ENCODE results near the gene PUS3. TPM values are rescaled to one million over a fixed set of nuclear protein-coding genes. Genes with fewer than 3 reads are reported as not detected.
"Not testable (repeated sequence)": the region's sequence is repeated elsewhere in the genome, so short reads cannot be mapped to it uniquely, and the experiment has no call there.

Gene PUS3
- polyA plus RNA-seq, 3 donors, result 8.6 to 12.2 (median 8.9) TPM

DNA sequence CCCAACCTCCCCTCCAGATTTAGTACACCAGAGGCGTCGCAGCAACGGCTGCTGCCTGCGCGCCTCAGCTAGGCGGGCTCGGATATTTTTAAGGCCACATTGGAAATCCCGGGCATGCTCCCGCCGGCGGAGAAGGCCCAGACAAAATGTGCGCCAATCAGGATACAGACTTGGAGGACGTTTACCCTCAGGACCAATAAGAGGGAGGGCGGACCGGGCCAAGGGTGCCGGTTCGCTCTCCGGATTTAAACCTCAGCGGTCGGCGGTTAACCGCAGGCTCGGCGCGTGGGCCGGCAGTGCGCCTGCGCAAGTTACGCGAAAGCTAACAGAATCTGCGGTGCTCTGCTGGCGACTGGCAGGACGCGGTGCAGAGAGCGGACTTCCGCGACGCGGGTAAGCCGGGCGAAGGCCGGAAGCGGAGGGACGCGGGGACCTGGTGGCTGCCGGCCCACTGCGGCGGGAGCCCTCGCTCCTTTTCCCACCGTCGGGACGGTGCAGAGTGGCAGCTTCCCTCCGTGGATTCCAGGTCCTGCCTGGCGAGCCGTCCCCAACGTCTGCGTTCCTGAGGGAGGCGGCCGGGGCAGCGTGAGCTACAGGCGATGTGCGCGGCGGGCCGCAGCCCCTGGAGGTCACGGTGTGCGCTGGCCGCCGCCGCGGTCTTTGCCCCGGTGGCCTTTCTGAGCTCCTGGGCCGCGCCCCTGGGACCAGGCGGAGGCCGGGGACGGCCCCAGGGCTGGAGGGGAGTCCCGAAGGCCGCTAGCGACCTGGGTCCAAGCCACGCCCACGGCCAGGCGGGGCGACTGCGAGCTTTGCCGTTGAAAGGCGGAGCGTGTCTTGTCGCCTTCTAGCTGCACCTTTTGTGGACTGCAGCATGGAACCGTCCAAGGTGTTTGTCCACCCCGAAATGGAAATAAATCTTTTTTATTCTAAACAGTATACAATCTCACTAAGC lies 15.4 kb downstream of the PUS3 start, which contains the start of gene HYLS1:
Gene HYLS1 (plus strand): TSS at position 296 of the 952 bp plus-strand sequence. CDS start 11,701 bp downstream, outside the sequence.
- no peak within 1 kb of the TSS for H3K27ac ChIP-seq (ENCODE audit: low read depth, low read length)
- 0 to 1% (median 0%) methylated on average over 90 to 91 of the region's 91 CpGs for WGBS, 3 donors

DNA sequence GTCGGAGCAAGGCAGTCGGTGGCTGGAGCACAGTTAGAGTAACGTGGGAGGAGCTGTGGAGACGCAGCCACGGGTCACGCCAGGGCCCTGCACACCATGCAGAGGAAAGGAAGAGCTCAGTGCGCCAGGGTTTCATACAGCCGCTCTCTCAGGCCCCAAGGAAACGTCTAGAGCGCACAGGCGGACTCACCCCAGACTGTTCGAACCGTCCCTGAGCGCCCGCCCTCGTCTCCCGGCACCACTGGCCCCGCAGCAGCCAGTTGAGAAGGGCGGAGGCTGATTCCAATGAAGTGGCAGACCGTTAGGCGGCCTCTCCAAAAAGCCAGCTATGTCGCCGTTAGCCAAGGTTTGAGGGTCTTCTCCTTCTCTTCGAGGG lies 16.0 kb downstream of the PUS3 start:
- 3 to 21% (median 11%) methylated on average over 23 to 24 of the region's 24 CpGs for whole genome bisulfite sequencing, 3 donors
- H3K27ac ChIP-seq (ENCODE audit: low read depth, low read length), result no peak overlapping the region

DNA sequence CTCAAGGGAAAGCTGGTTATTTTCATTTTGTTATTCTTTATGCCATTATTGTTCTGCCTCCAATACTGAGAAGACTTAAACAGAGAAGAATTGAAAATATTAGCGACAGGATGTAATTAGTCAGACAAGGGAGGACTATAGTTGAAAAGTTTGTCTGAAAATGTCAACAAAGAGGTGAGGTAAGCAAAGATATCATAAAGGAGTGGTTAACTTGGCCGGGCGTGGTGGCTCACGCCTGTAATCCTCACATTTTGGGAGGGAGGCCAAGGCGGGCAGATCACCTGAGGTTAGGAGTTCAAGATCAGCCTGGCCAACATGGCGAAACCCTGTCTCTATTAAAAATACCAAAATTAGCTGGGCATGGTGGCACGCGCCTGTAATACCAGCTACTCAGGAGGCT lies 19.6 kb downstream of the PUS3 start:
- 75 to 90% (median 88%) methylated on average over 8 of the region's 8 CpGs for WGBS, 3 donors
- no peak overlapping the region for H3K27ac ChIP-seq (ENCODE audit: low read depth, low read length)

DNA sequence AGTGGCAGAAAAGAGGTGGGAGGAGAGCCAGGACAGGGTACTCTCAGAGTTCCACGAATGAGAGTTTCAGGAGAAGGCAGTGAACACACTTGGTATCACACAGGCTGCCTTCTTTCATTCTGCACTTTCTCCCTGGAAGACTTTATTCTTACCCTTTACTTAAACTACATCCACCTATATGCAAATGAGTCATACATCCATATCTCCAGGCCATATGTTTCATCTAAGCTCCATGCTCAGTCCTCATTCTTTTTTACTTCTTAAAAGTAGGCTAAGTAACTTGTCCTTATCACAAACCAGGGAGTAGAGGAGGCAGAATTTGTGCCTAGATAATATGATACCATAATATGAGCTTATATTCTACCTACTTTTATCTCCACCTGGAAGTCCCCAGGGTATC lies 21.7 kb downstream of the PUS3 start:
- 59 to 94% (median 89%) methylated on average over 1 of the region's 1 CpG for WGBS, 3 donors

DNA sequence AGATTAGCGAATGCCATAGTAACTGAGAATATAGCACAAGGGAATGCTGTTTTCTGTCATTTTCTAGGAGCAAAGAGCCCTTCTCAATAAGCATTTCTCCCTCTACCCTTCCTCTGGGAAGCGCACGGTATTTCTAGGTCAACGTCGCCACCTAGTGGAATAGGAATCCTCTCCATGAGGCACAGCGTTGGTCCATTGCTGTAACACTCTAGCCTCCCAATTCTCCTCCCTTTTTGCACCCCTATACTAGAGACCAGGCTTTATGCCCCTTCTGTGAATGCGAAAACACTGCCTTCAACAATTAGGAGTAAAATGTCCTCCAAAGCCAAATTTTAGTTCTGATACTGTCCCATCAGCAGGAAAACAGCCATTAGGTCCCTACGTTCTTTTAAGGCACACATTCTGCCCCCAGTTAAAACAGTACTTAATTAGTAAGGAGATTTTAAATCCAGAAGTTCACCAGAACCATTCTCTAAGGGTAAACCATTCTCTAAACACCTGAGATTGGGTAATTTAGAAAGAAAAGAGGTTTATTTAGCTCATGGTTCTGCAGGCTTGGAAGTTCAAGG lies 28.4 kb downstream of the PUS3 start:
- 11 to 12% (median 12%) methylated on average over 8 of the region's 8 CpGs for WGBS, 3 donors

More for the DNA sequence above, 21.7 kb downstream of the PUS3 start:
- no peak overlapping the region for H3K27ac ChIP-seq (ENCODE audit: low read depth, low read length)

DNA sequence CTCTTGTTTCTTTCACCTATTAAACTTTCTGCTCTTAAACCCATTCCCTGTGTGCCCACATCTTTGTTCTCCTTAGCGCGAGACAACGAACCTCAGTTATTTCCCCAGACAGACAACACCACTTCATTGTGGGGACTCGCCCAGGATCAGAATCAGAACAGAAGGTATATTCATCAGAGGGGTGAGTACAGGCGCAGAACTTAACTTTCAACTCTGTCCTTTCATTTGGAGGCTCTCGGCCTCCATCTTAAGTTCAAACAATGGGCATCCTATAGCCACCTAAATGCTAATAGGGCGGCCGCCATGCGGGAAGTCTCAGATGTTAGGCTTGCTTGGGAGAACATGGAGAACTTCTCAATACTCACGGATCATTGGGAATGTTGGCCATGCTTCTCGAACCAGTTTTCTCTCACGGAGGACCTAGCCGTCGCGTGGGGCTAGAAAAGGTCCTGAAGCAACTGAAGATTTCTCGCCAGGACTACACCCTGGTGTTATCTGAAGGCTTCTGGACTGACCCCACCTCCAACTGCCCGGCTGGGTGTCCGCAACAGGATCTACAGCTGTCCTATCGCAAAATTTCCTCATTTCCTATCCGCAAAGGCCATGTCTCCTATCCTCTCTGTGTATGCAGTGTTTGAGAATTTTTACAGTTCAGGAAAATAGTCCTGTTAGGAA lies 29.0 kb downstream of the PUS3 start:
- 67 to 80% (median 74%) methylated on average over 19 to 20 of the region's 20 CpGs for WGBS, 3 donors
- H3K27ac ChIP-seq (ENCODE audit: low read depth, low read length), result no peak overlapping the region

More for the DNA sequence above, 28.4 kb downstream of the PUS3 start:
- no peak overlapping the region for H3K27ac ChIP-seq (ENCODE audit: low read depth, low read length)

DNA sequence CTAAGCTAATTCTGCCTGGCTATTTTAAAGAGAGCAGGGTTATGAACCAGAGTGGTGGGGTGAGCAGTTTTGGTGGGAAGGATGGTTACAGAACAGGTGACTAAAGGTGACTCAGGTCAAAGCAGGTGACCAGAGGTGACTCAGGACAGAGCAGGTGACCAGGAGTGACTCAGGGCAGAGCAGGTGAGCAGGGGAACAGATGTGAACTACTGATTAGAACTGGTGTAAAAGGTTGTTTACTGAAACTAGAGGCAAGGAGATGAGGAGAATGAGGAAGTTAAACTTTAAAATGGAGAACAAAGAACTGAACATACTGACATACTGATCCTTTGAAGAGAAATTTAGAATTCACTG lies 30.9 kb downstream of the PUS3 start:
- no peak overlapping the region for H3K27ac ChIP-seq (ENCODE audit: low read depth, low read length)

DNA sequence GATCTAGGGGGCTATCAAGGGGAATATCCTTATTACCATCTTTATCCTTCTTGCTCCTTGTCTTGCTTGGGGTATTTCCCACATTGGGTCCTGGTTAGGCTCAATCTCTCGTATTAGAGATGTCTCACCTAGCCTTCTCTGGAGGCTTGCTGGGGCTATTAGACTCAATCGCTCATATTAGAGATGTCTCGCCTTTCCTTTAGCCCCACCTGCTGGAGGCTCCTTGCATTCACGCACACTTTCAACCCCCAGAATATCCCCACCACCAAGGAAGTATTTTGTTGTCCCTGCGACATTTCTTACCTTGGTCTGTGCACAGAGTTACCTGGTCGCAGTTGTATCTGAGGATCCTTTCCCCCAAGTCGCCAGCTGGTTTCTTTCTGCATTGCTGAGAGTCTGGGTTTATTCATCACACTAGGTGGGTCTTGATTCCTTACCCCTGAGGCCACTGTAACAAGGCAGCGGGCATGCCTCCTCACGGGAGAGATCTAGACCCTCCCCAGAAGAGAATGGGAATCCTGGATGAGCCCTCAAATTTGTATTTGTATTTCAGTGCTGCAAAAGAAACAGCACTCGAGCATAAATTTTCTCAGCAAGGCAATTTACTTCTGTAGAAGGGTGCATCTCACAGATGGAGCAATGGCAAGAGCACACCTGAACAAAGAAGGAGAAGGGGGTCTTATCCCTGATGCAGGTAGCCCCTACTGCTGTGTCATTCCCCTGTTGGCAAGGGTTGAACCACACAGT lies 31.4 kb downstream of the PUS3 start:
- 73 to 83% (median 83%) methylated on average over 10 of the region's 10 CpGs for WGBS, 3 donors
- H3K27ac ChIP-seq (ENCODE audit: low read depth, low read length), result no peak overlapping the region

DNA sequence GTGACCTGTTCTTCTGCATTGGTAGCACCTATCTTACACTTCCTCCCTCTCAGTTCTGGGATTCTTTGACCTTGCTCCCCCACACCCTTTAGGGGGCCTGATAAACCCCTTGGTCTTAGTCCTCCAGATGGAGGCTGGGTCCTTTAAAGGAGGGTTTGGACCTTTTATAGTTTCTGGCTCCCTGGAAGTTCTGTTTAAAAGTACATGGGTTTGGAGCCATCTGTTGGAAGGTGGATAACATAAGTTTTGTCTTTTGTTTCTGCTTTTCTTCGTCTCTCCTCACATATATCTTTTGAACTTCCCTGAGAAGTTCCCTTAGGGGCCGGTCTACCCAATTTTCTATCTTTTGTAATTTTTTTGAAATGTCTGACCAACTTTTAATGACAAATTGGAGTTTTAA lies 33.5 kb downstream of the PUS3 start:
- 59 to 69% (median 68%) methylated on average over 2 of the region's 2 CpGs for WGBS, 3 donors
- no peak overlapping the region for H3K27ac ChIP-seq (ENCODE audit: low read depth, low read length)

DNA sequence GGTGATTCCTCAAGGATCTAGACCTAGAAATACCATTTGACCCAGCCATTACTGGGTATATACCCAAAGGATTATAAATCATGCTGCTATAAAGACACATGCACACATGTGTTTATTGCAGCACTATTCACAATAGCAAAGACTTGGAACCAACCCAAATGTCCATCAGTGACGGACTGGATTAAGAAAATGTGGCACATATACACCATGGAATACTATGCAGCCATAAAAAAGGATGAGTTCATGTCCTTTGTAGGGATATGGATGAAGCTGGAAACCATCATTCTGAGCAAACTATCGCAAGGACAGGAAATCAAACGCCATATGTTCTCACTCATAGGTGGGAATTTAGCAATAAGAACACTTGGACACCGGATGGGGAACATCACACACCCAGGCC lies 37.7 kb downstream of the PUS3 start:
- WGBS, 3 donors, result 82 to 94% (median 94%) methylated on average over 4 of the region's 4 CpGs

DNA sequence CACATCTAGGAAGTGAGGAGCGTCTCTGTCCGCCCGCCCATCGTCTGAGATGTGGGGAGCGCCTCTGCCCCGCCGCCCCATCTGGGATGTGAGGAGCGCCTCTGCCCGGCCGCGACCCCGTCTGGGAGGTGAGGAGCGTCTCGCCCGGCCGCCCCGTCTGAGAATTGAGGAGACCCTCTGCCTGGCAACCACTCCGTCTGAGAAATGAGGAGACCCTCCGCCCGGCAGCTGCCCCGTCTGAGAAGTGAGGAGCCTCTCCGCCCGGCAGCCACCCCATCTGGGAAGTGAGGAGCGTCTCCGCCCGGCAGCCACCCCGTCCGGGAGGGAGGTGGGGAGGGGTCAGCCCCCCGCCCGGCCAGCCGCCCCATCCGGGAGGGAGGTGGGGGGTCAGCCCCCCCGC lies 40.2 kb downstream of the PUS3 start:
- 95 to 98% (median 98%) methylated on average over 14 to 22 of the region's 33 CpGs for WGBS, 3 donors
- H3K27ac ChIP-seq (ENCODE audit: low read depth, low read length), result not testable (repeated sequence)

More for the DNA sequence above, 37.7 kb downstream of the PUS3 start:
- H3K27ac ChIP-seq (ENCODE audit: low read depth, low read length), result not testable (repeated sequence)

DNA sequence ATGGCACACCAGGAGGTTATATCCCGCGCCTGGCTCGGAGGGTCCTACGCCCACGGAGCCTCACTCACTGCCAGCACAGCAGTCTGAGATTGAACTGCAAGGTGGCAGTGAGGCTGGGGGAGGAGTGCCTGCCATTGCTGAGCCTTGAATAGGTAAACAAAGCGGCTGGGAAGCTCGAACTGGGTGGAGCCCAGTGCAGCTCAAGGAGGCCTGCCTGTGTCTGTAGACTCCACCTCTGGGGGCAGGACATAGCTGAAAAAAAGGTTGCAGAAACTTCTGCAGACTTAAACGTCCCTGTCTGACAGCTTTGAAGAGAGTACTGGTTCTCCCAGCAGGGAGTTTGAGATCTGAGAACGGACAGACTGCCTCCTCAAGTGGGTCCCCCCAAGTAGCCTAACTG lies 45.3 kb downstream of the PUS3 start:
- WGBS, 3 donors, result 80 to 86% (median 84%) methylated on average over 9 of the region's 9 CpGs

DNA sequence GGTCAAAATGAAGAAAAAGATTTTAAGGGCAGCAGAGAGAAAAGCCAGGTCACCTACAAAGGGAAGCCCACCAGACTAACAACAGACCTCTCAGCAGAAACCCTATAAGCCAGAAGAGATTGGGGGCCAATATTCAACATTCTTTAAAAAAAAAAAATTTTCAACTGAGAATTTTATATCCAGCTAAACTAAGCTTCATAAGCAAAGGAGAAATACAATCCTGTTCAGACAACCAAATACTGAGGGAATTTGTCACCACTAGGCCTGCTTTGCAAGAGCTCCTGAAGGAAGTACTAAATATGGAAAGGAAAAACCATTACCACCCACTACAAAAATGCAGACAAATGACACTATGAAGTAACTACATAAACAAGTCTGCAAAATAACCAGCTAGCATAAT lies 56.8 kb downstream of the PUS3 start:
- H3K27ac ChIP-seq (ENCODE audit: low read depth, low read length), result no peak overlapping the region

More for the DNA sequence above, 45.3 kb downstream of the PUS3 start:
- not testable (repeated sequence) for H3K27ac ChIP-seq (ENCODE audit: low read depth, low read length)

Other genes with a start within 250 kb of the PUS3 start
- gene ACRV1, start 222.4 kb downstream of the PUS3 start, polyA plus RNA-seq, result not detected
- gene PATE1, start 156.9 kb downstream of the PUS3 start, polyA plus RNA-seq, result not detected
- gene PATE2, start 124.4 kb downstream of the PUS3 start, polyA plus RNA-seq, result not detected
- not detected for gene PATE3, start 115.1 kb downstream of the PUS3 start, polyA plus RNA-seq
- not detected for gene PATE4, start 69.9 kb downstream of the PUS3 start, polyA plus RNA-seq
- gene HYLS1, start 15.5 kb downstream of the PUS3 start, polyA plus RNA-seq, result 1 to 10 TPM; 1.1 to 2.6 (median 2.0) TPM
- under 1 TPM; 0.06 to 0.34 (median 0.26) TPM for gene DDX25, start 1.3 kb upstream of the PUS3 start, polyA plus RNA-seq
- under 1 TPM; 0.02 to 0.45 (median 0.13) TPM for gene VSIG10L2, start 42.8 kb upstream of the PUS3 start, polyA plus RNA-seq
- gene CDON, start 159.7 kb upstream of the PUS3 start, polyA plus RNA-seq, result 1 to 10 TPM; 1.3 to 7.3 (median 4.2) TPM